Activated gamma-delta T cell (primary cell): ENCODE data around the gene PARVB.

ENCODE experiments used
- DNase-seq: peaks from one replicate; lab custom pipeline; 2025; lab: John Stamatoyannopoulos, UW

PARVB gene

GRCh38 chr22:44218071-44218470 lies 194.0 kb downstream of the PARVB start:
- no peak for DNase-seq

GRCh38 chr22:44219101-44219870 lies 195.2 kb downstream of the PARVB start:
- DNase-seq = no peak

GRCh38 chr22:44220727-44221680 lies 196.9 kb downstream of the PARVB start:
- no peak for DNase-seq

- no peak for DNase-seq
Measured at GRCh38 chr22:44221710-44222475, 197.8 kb downstream of the PARVB start.
